ENCODE measurements around the gene MORN5. TPM values are rescaled to one million over a fixed set of nuclear protein-coding genes. Genes with fewer than 3 reads are reported as not detected.

The MORN5 gene
- total RNA-seq, 2 donors from 2014 or later: not detected

- H3K4me1 Mint-ChIP-seq: peaks cover 18% of the 10 kb centered on the region
- no peak overlapping the region for H3K4me3 Mint-ChIP-seq
- H3K27ac Mint-ChIP-seq: peak overlapping the region; percentile 29
- no peak for ATAC-seq
- H3K27me3 Mint-ChIP-seq: peaks cover 45% of the 10 kb centered on the region
- no peak for DNase-seq
- peaks cover 10% of the 10 kb centered on the region for H3K36me3 Mint-ChIP-seq (ENCODE audit: low read depth)
- H3K9me3 ChIP-seq (ENCODE audit: control insufficient read depth, low read length, poor library complexity, severe bottlenecking): no peaks in the 10 kb centered on the region
Observed at GRCh38 chr9:122128007-122128968, 31.4 kb upstream of the MORN5 start.

DNA sequence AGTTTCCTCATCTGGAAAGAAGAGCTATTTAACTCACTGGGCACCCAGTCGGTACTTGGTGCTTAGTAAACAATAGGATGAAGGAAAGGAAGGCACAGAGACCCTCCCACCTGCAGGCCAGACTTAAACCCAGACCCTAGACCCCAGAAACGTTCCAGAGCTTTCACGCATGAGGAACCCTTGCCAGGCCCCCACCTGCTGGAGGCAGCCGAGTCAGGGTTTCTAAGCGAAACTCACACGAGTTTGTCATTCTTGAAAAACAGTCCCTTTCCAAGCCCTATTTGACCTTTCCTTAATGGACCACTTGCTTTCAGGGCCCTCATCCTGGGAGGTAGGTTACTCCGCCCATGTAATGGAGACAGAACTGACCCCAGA, 30.8 kb upstream of the MORN5 start:
- H3K4me1 Mint-ChIP-seq: peaks cover 18% of the 10 kb centered on the region
- no peak overlapping the region for H3K4me3 Mint-ChIP-seq
- H3K9me3 ChIP-seq (ENCODE audit: control insufficient read depth, low read length, poor library complexity, severe bottlenecking): no peaks in the 10 kb centered on the region
- peak overlapping the region; percentile 29 for H3K27ac Mint-ChIP-seq
- ATAC-seq (no peak), DNase-seq (no peak)
- peaks cover 42% of the 10 kb centered on the region for H3K27me3 Mint-ChIP-seq
- peaks cover 10% of the 10 kb centered on the region for H3K36me3 Mint-ChIP-seq (ENCODE audit: low read depth)

DNA sequence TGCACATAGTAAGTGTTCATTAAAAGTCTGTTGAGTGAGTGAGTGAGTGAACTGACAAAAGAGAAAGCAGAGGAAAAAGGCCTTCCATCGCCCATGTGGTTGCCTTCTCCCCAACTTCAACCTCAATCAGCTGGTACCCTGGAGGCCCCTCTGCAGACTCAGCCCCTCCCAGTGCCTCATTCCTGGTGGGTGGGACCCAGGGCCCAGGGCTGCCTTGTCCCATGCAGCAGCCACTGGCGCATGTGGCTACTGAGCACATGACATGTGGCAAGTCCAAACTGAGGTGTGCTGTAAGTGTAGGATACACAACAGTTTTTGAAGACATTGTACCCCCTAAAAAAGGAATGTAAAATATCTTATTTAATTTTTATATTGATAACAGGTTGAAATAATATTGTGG, 29.7 kb upstream of the MORN5 start:
- Mint-ChIP-seq H3K4me3 (no peak overlapping the region), H3K36me3 (ENCODE audit: low read depth) (peaks cover 10% of the 10 kb centered on the region), H3K27ac (no peak overlapping the region), H3K4me1 (peaks cover 14% of the 10 kb centered on the region), H3K27me3 (peaks cover 32% of the 10 kb centered on the region)
- no peaks in the 10 kb centered on the region for H3K9me3 ChIP-seq (ENCODE audit: control insufficient read depth, low read length, poor library complexity, severe bottlenecking)
- ATAC-seq: no peak
- DNase-seq: no peak

DNA sequence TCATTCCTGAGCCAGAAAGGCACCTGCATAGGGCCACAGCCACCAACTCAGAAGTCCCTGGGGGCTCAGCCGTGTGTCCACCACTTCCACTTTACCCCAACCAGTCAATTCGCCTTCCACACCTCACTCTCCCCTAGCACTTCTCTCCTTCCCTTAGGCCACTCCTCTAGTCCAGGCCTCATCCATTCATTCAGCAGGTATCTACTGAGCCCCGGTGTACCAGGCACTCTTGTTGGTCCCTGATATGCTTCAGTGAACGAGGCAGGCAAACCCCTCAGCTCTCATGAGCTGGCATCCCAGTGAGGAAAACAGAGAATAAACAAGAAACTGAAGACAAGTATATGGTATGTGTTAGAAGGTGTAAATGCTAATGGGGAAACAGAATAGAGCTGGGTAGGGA, 28.9 kb upstream of the MORN5 start:
- H3K27me3 Mint-ChIP-seq: peaks cover 24% of the 10 kb centered on the region
- H3K4me3 Mint-ChIP-seq: no peak overlapping the region
- no peak for DNase-seq
- H3K36me3 Mint-ChIP-seq (ENCODE audit: low read depth): peaks cover 6% of the 10 kb centered on the region
- H3K9me3 ChIP-seq (ENCODE audit: control insufficient read depth, low read length, poor library complexity, severe bottlenecking): no peaks in the 10 kb centered on the region
- ATAC-seq: no peak
- peaks cover 10% of the 10 kb centered on the region for H3K4me1 Mint-ChIP-seq
- H3K27ac Mint-ChIP-seq: no peak overlapping the region

DNA sequence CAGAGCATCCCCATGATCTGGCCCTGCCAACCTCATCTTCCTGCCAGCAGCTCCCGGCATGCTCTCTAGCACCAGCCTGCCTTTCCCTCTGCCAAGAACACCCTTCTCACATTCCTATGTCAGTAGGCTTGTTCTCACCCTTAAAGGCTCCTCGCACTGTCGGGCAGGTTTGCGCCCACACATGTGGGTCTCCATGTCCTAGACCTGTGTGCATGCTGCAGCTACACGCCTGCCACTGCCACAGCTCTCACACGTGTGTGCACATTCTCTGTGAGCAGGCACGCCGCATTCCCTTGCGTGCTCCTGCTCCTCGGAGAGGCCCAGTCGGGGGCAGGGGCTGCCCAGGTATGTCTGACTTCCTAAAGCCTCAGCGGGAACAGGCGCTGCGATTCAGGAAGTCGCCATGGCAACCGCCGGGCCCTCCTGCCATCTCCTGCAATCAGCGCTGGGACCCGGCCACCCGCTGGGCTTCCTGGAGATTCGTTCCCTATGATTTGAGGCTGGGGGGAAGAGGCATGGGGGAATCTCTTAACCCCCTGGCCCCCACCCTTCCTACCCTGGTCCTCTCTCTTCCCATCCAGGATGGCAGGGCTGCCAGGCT, 28.2 kb upstream of the MORN5 start:
- H3K9me3 ChIP-seq (ENCODE audit: control insufficient read depth, low read length, poor library complexity, severe bottlenecking): no peaks in the 10 kb centered on the region
- no peak for DNase-seq
- H3K27ac Mint-ChIP-seq: no peak overlapping the region
- H3K4me1 Mint-ChIP-seq: peaks cover 6% of the 10 kb centered on the region
- H3K27me3 Mint-ChIP-seq: peaks cover 17% of the 10 kb centered on the region
- H3K36me3 Mint-ChIP-seq (ENCODE audit: low read depth): peaks cover 3% of the 10 kb centered on the region
- H3K4me3 Mint-ChIP-seq: no peak overlapping the region
- ATAC-seq: no peak

DNA sequence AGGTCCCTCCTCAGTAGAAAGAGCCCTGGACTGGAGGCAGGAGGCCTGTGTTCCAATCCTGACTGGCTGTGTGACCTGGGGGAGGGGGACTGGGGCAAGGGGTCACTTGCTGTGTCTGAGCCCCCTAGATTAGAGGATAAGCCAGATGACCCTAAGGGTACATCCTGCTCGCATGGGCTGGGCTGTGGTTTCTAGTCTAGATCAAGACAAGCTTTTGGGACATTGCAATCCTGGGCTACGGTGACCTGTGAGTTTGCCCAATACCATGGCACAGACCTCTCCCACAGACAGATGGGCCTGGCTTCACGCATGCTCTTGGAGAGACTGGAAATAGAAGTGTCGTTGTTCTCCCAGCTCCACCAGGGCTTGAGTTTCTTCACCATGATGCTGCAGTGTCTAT, 27.2 kb upstream of the MORN5 start:
- no peaks in the 10 kb centered on the region for H3K9me3 ChIP-seq (ENCODE audit: control insufficient read depth, low read length, poor library complexity, severe bottlenecking)
- peaks cover 15% of the 10 kb centered on the region for H3K27me3 Mint-ChIP-seq
- H3K4me1 Mint-ChIP-seq: peaks cover 3% of the 10 kb centered on the region
- peaks cover 2% of the 10 kb centered on the region for H3K36me3 Mint-ChIP-seq (ENCODE audit: low read depth)
- no peak overlapping the region for H3K27ac Mint-ChIP-seq
- H3K4me3 Mint-ChIP-seq: no peak overlapping the region
- no peak for ATAC-seq
- DNase-seq: no peak

DNA sequence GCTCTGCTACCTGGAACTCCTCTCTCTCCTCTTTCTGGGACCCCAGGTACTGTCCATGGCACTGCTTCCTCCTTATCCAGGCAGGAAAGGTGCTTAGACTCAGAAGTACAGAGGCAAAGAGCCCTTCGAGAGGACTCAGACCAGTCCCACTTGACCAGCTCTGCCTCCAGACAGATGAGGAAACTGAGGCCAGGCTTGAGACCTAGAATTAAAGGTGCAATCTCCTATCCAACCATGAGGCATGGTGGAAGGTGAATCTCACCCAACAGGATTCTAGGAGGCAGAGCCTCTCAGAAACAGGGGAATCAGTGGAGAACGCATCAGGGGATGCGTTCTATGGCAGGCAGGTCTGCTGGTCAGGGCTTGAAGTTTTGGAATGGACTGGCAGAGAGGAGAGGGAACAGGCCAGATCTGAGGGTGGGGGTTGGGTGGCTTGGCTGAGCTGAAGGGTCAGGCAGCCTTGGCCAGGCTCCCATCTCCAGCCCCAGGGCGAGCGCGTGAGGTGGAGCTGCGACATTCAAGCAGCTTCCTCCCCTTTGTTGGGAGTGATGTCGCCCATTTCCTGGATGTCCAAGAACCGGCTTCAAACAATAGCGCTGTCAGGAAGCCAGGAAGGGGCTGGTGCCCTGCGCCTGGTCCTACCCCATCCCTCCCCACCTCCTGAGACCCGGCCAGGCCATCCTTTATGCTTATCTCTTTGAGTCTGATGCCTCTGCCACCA, 26.3 kb upstream of the MORN5 start:
- H3K4me3 Mint-ChIP-seq: no peak overlapping the region
- peaks cover 15% of the 10 kb centered on the region for H3K27me3 Mint-ChIP-seq
- H3K27ac Mint-ChIP-seq: no peak overlapping the region
- DNase-seq (no peak), ATAC-seq (no peak)
- no peaks in the 10 kb centered on the region for H3K9me3 ChIP-seq (ENCODE audit: control insufficient read depth, low read length, poor library complexity, severe bottlenecking)
- peaks cover 2% of the 10 kb centered on the region for H3K36me3 Mint-ChIP-seq (ENCODE audit: low read depth)
- peaks cover 3% of the 10 kb centered on the region for H3K4me1 Mint-ChIP-seq

DNA sequence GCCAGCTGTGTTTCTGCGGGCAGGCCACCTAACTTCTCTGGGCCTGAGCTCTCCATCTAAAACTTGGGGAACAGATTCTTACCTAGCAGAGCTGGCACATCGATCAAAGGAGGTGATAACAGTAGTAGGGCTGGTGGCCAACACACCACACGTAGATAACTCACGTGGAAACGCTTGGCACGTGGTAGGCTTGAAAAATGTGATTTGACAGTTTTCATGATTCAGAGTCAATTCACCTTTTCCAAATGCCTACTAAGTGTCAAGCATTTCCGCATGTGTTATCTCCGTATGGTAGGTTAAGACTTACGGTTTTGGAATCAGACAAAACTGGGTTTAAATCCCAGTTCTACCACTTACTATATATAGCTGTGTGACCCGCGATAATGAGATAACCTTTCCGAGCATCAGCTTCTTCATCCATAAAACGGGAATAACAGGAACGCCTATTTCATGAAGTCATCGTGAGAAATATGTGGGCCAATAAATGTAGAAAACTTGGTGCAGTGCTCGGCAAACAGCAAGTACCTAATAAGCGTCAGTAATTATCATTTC, 25.6 kb upstream of the MORN5 start:
- H3K9me3 ChIP-seq (ENCODE audit: control insufficient read depth, low read length, poor library complexity, severe bottlenecking): no peaks in the 10 kb centered on the region
- H3K27ac Mint-ChIP-seq: no peak overlapping the region
- DNase-seq (no peak), ATAC-seq (no peak)
- peaks cover 15% of the 10 kb centered on the region for H3K27me3 Mint-ChIP-seq
- H3K36me3 Mint-ChIP-seq (ENCODE audit: low read depth): peaks cover 2% of the 10 kb centered on the region
- peaks cover 3% of the 10 kb centered on the region for H3K4me1 Mint-ChIP-seq
- H3K4me3 Mint-ChIP-seq: no peak overlapping the region

GRCh38 chr9:122134822-122135528, 24.7 kb upstream of the MORN5 start:
- Mint-ChIP-seq H3K4me3 (no peak overlapping the region), H3K27me3 (peaks cover 15% of the 10 kb centered on the region), H3K36me3 (ENCODE audit: low read depth) (peaks cover 2% of the 10 kb centered on the region), H3K27ac (no peak overlapping the region), H3K4me1 (peaks cover 3% of the 10 kb centered on the region)
- no peaks in the 10 kb centered on the region for H3K9me3 ChIP-seq (ENCODE audit: control insufficient read depth, low read length, poor library complexity, severe bottlenecking)
- ATAC-seq (no peak), DNase-seq (no peak)

DNA sequence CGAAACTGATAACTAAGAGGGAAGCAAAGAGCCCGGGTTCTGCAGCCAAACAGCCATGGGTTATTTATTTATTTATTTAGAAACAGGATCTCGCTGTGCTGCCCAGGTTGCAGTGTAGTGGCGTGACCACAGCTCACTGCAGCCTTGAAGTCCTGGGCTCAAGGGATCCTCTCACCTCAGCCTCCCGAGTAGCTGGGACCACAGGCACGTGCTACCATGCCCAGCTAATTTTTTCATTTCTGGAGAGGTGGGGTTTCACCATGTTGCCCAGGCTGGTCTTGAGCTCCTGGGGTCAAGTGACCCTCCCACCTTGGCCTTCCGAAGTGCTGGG, 24.2 kb upstream of the MORN5 start:
- H3K4me3 Mint-ChIP-seq: no peak overlapping the region
- no peak for DNase-seq
- peaks cover 2% of the 10 kb centered on the region for H3K36me3 Mint-ChIP-seq (ENCODE audit: low read depth)
- no peak for ATAC-seq
- no peaks in the 10 kb centered on the region for H3K9me3 ChIP-seq (ENCODE audit: control insufficient read depth, low read length, poor library complexity, severe bottlenecking)
- H3K27ac Mint-ChIP-seq: no peak overlapping the region
- H3K4me1 Mint-ChIP-seq: peaks cover 3% of the 10 kb centered on the region
- peaks cover 14% of the 10 kb centered on the region for H3K27me3 Mint-ChIP-seq

DNA sequence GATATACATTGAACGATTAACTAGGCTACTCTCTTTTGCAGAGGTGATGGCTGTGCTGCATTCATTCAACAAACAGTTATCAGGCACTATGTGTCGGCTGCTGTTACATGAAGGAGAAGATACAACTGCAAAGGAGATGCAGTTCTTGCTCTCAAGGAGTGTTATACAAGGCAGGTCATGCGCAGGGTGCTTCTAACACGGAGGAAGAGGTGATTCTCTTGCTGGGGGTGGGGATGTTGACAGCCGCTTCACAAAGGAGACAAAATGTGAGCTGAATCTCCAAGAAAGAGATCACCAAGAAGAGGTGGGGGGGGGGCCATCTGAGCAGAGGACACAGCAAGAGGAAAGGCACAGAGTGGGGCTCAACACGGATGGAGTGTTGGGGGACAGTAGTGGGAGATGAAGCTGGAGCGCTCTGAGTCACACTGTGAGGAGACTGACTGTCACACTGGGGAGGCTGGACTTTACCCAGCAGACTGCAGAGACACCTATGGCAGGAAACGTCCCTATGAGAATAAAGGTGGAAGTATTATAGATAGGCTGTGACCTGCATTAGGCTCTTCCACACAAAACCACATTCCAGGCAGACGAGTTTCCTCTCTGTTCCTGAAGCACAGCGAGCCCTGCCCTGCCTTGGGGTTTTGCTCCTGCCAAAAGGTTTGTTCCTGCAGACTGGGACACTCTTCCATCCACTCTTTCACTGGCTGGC, 21.0 kb upstream of the MORN5 start:
- Mint-ChIP-seq H3K27me3 (no peaks in the 10 kb centered on the region), H3K4me1 (peaks cover 5% of the 10 kb centered on the region), H3K4me3 (no peak overlapping the region), H3K27ac (no peak overlapping the region), H3K36me3 (ENCODE audit: low read depth) (peaks cover 6% of the 10 kb centered on the region)
- no peak for DNase-seq
- H3K9me3 ChIP-seq (ENCODE audit: control insufficient read depth, low read length, poor library complexity, severe bottlenecking): no peaks in the 10 kb centered on the region
- no peak for ATAC-seq

DNA sequence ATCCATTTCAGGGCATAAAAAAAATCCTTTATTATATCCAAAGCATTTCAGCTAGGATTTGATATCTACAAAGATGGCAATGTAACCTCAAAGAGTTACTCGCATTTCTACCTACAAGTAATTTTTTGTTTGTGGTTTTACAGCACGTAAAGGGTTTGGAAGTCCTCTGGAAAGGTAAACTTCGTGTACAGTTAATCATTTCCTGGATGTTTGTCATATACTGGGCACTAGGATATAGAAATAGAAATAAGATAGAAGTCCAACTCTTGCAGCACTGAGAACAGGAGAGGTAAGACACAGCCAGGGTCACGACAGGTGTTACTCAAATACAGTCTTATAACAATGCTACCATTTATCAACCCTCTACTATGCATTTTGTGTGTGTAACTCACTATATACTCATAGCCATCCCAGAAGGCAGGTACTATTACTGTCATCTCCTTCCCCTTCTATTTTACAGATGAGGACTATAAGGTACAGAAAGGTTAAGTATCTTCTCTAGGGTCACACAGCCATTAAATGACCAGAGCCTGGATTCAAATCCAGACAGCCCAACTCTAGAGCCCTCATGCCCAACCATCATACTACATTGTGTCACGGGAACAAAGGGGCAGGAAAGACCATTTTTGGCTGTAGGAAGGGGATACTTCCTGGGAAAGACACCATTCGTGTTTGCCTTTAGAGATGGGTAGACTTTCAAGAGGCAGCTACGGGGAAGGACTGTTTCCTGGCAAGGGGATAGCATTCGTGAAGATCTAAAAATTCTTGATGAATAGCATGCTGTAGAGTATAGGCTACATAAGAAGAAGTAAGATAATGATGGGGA, 19.1 kb upstream of the MORN5 start:
- H3K9me3 ChIP-seq (ENCODE audit: control insufficient read depth, low read length, poor library complexity, severe bottlenecking): no peaks in the 10 kb centered on the region
- ATAC-seq: no peak
- H3K4me3 Mint-ChIP-seq: no peak overlapping the region
- peaks cover 9% of the 10 kb centered on the region for H3K4me1 Mint-ChIP-seq
- H3K27ac Mint-ChIP-seq: no peak overlapping the region
- no peak for DNase-seq
- peaks cover 14% of the 10 kb centered on the region for H3K36me3 Mint-ChIP-seq (ENCODE audit: low read depth)
- H3K27me3 Mint-ChIP-seq: no peaks in the 10 kb centered on the region
